Lung (tissue), 12 donors: ENCODE data around the gene LGI4. TPM values are rescaled to one million over a fixed set of nuclear protein-coding genes. Genes with fewer than 3 reads are reported as not detected.

Source experiments
- ATAC-seq: fragments of 200-7000 bp; cut with Tn5 transposase; one replicate; pipeline ENCODE4 v1.9.1; 2020; ENCODE audit warnings: moderate number of reproducible peaks; ENCODE audit not compliant: insufficient read depth, low FRiP score
- DNase-seq, 3 donors: peaks; one replicate each; pipeline ENCODE4 v3.0.0-alpha.2; 2013 to 2017
- H3K27ac ChIP-seq, 2 donors: one replicate each; pipeline ENCODE4 v1.5.1; 2013; ENCODE audit warnings: mild to moderate bottlenecking in 2 of 2, moderate library complexity in 2 of 2, control low read depth in 1 of 2, inconsistent platforms in 1 of 2, low read depth in 1 of 2, low read length in 1 of 2
- H3K27me3 ChIP-seq, 3 donors: one replicate each; pipeline ENCODE4 v1.5.1; 2013; ENCODE audit warnings: low read length in 2 of 3; ENCODE audit not compliant: control insufficient read depth in 3 of 3, insufficient read depth in 3 of 3
- H3K36me3 ChIP-seq, 4 donors: one replicate each; pipeline ENCODE4 v1.5.1; 2013; ENCODE audit warnings: low read length in 4 of 4, mild to moderate bottlenecking in 1 of 4, moderate library complexity in 1 of 4; ENCODE audit not compliant: control insufficient read depth in 4 of 4, insufficient read depth in 4 of 4
- H3K4me1 ChIP-seq, 5 donors: one replicate each; pipeline ENCODE4 v1.5.1; 2013; ENCODE audit warnings: low read length in 5 of 5, mild to moderate bottlenecking in 2 of 5, moderate library complexity in 1 of 5; ENCODE audit not compliant: control insufficient read depth in 5 of 5, insufficient read depth in 5 of 5
- H3K4me3 ChIP-seq: one replicate; pipeline ENCODE4 v1.5.1; 2013; ENCODE audit warnings: mild to moderate bottlenecking, control low read depth, moderate library complexity
- H3K9ac ChIP-seq, 2 donors: one replicate each; pipeline ENCODE4 v1.5.1; 2013; ENCODE audit warnings: low read length in 2 of 2, control low read depth in 1 of 2; ENCODE audit not compliant: insufficient read depth in 1 of 2
- H3K9me3 ChIP-seq, 4 donors: one replicate each; pipeline ENCODE4 v1.5.1; 2013; ENCODE audit warnings: low read length in 3 of 4, mild to moderate bottlenecking in 1 of 4, moderate library complexity in 1 of 4; ENCODE audit not compliant: control insufficient read depth in 4 of 4, insufficient read depth in 3 of 4
- WGBS, 2 donors: extraction: QIAGEN DNeasy Blood & Tissue Kit; methylation state at CpG; one replicate each; pipeline ENCODE4 v1.1.7; 2013; 5-methylcytosine and 5-hydroxymethylcytosine counted together
- polyA plus RNA-seq, 2 donors: library from polyadenylated mRNA; stranded (reverse); fragments of 200-250 nt; gene quantifications; one replicate each; pipeline ENCODE4 v1.2.1, GENCODE V29; 2013
- total RNA-seq, 2 donors: library from RNA; depleted of rRNA in 1 of 2; stranded (reverse); fragments of >200 nt in 1 of 2; gene quantifications; one replicate each; pipeline ENCODE4 v1.2.1, GENCODE V29; 2014 to 2021
- TF ChIP-seq, protein P1 (sequence below): IDR thresholded peaks from 2 replicates; pipeline ENCODE4 v1.5.1; 2012; ENCODE audit warnings: mild to moderate bottlenecking; ENCODE audit errors: control extremely low read depth, extremely low read depth
- donor health status: control.
- donor health status: control.
- donor health status: Bipolar disorder and iron deficiency.
- donor health status: healthy.
- donor health status: DM: yes; HTN: yes; CAD: no.

The LGI4 gene
- total and polyA plus RNA-seq, 4 donors: 1.6 to 11.2 (median 4.1) TPM

- WGBS, 2 donors: 66 to 77% methylated on average over 17 to 20 of the region's 20 CpGs
- H3K27ac ChIP-seq: no peak overlapping the region
- ATAC-seq (no peak), DNase-seq (peak in 1 of 3 donors; percentile 58)
- TF ChIP-seq, protein P1, sequence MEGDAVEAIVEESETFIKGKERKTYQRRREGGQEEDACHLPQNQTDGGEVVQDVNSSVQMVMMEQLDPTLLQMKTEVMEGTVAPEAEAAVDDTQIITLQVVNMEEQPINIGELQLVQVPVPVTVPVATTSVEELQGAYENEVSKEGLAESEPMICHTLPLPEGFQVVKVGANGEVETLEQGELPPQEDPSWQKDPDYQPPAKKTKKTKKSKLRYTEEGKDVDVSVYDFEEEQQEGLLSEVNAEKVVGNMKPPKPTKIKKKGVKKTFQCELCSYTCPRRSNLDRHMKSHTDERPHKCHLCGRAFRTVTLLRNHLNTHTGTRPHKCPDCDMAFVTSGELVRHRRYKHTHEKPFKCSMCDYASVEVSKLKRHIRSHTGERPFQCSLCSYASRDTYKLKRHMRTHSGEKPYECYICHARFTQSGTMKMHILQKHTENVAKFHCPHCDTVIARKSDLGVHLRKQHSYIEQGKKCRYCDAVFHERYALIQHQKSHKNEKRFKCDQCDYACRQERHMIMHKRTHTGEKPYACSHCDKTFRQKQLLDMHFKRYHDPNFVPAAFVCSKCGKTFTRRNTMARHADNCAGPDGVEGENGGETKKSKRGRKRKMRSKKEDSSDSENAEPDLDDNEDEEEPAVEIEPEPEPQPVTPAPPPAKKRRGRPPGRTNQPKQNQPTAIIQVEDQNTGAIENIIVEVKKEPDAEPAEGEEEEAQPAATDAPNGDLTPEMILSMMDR: no peak
- no peak overlapping the region for H3K4me3 ChIP-seq
- H3K27me3 ChIP-seq: no peaks in the 10 kb centered on the region
- peaks cover 5 to 27% (median 9%) of the 10 kb centered on the region in 5 donors for H3K4me1 ChIP-seq
- H3K9ac ChIP-seq: no peak overlapping the region
- H3K36me3 ChIP-seq: no peaks in the 10 kb centered on the region
- no peaks in the 10 kb centered on the region for H3K9me3 ChIP-seq
Observed at GRCh38 chr19:35126624-35126959, 8.3 kb downstream of the LGI4 start.

DNA sequence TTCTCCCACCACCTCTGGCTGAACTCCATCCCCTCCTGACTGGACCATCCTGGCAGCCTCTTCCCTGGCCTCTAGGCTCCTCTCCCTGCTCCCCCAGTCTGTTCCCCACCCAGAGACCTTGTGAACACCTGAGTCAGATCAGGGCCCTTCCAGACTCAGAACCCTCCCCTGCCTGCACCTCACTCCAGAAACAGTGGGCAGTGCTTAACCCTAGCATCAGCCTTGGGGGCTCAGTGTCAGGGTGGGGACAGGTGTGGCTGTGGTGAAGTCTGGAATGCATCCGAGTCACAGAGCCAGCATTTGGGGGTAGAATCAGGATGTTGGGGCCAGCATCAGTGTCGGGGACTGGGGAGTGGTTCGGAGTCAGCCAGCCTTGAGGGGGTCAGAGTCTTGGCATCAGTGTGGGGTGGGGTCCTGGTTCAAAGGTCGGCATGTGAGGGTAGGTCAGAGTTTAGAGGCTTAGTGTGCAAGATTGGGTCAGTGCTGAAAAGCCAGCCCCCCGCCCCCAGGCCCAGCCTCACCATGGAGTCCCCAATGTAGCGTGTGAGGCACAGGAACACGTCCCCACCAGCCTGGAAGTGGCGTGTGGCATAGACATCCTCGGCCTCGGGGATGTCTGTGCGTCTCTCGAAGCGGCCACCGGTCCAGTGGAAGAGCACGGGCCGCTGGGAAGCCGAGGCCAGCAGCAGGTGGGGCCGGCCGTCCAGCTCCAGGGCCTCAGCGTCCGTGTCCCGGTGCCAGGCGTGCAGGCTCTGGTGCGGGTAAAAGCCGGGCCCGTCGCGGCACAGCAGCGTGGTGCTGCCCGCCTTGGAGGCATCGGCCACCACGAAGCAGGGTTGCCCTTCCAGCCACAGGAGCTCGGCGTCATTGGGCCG is 8.9 kb downstream of the LGI4 start:
- DNase-seq (no peak), ATAC-seq (no peak)
- Histone ChIP-seq H3K4me3 (no peak overlapping the region), H3K27me3 (no peaks in the 10 kb centered on the region), H3K36me3 (no peaks in the 10 kb centered on the region), H3K9me3 (no peaks in the 10 kb centered on the region), H3K4me1 (peaks cover 5 to 27% (median 9%) of the 10 kb centered on the region in 5 donors), H3K27ac (no peak overlapping the region), H3K9ac (no peak overlapping the region)
- TF ChIP-seq, protein P1: no peak
- 92 to 96% methylated on average over 33 to 35 of the region's 35 CpGs for WGBS, 2 donors

DNA sequence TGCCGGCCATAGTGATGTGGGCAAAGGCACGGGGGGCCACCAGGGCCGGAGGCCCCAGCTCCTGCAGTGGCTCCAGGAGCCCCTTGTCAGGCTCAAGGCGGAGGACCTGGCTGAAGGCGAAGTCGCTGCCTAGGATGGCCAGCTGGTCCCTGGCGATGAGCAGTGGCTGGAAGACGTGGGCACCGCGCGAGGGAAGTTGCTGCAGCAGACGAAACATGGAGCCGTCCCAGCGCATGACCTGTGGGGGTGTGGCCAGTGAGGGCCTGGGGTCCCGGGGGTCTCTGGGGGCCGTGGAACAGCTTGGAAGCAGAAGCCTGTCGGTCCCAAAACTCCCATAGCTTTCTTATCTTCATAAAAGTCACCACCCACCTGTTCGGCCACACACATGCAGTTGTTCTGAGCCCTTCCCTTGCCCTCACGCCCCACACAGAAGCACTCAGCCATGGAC is 9.6 kb downstream of the LGI4 start:
- Histone ChIP-seq H3K9me3 (no peaks in the 10 kb centered on the region), H3K9ac (no peak overlapping the region), H3K4me1 (peaks cover 5 to 27% (median 9%) of the 10 kb centered on the region in 5 donors), H3K27me3 (no peaks in the 10 kb centered on the region), H3K36me3 (no peaks in the 10 kb centered on the region), H3K4me3 (no peak overlapping the region), H3K27ac (peak overlapping the region in 1 of 2 donors; percentile 71)
- TF ChIP-seq, protein P1: no peak
- DNase-seq (no peak), ATAC-seq (no peak)
- 88 to 89% methylated on average over 19 of the region's 19 CpGs for WGBS, 2 donors
